H1 (cell line): ENCODE results near the gene CGREF1. TPM values are rescaled to one million over a fixed set of nuclear protein-coding genes. Genes with fewer than 3 reads are reported as not detected.

Source experiments
- HDAC2 ChIP-seq, 2 experiments: fragments of 300-600 bp in 1 of 2; sonication (generic) in 1 of 2; IDR thresholded peaks; 2 replicates each; pipeline ENCODE4 v1.6.1; 2011 to 2012; ENCODE audit warnings: low read depth in 2 of 2, low read length in 2 of 2, mild to moderate bottlenecking in 2 of 2, moderate library complexity in 2 of 2, borderline replicate concordance in 1 of 2, inconsistent platforms in 1 of 2
- polyA plus RNA-seq, 7 experiments: library from polyadenylated mRNA; depleted of rRNA in 3 of 7; stranded (reverse) in 5 of 7; unstranded in 2 of 7; fragments of >200 nt in 5 of 7; fragments of 200-250 nt in 2 of 7; gene quantifications; 1 replicate in 5 of 7; 2 replicates in 1 of 7; 4 replicates in 1 of 7; pipeline versions ENCODE4 v1.2.1 to v1.2.3, GENCODE V29; 2011 to 2013; ENCODE audit warnings: missing spikeins in 2 of 7, mixed read lengths in 2 of 7
- total RNA-seq: library from RNA; stranded (reverse); fragmentation: NEBNext Ultra II Directional; extraction: Animal tissue kit (Norgen Biotek cat#: 25700); gene quantifications from 2 replicates; pipeline ENCODE4 v1.2.1, GENCODE V29; 2021
- TF ChIP-seq, protein P1 (sequence below): fragments of 300-600 bp; sonication (generic); IDR thresholded peaks from 2 replicates; pipeline ENCODE4 v1.7.1; 2012; ENCODE audit warnings: low read length, moderate library complexity, mild to moderate bottlenecking, inconsistent platforms; ENCODE audit not compliant: insufficient replicate concordance

Gene CGREF1
- total and polyA plus RNA-seq, 2 of the 8 experiments (the other 6 are each of a cell fraction or from before 2014, with no cell fraction given): 2.5 to 3.4 TPM

DNA sequence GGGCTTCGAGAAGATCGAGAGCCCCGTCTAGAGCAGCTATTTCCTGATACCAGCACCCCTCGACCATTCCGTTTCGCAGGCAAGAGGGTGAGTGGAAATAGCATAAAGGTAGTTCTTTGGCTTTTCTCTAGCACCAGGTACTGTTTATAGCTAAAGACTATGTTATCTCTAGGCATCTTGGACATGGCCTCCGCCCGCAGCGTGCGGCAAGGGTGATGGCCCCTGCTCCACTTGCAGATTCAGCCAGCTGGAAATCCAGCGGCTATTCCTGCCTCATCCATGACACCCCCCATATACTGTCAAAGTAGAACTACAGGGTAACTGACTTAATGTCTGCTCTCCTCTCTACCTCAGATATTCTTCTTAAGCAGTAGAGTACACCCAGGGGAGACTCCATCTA, 64.2 kb downstream of the CGREF1 start (continued):
- TF ChIP-seq, protein P1, sequence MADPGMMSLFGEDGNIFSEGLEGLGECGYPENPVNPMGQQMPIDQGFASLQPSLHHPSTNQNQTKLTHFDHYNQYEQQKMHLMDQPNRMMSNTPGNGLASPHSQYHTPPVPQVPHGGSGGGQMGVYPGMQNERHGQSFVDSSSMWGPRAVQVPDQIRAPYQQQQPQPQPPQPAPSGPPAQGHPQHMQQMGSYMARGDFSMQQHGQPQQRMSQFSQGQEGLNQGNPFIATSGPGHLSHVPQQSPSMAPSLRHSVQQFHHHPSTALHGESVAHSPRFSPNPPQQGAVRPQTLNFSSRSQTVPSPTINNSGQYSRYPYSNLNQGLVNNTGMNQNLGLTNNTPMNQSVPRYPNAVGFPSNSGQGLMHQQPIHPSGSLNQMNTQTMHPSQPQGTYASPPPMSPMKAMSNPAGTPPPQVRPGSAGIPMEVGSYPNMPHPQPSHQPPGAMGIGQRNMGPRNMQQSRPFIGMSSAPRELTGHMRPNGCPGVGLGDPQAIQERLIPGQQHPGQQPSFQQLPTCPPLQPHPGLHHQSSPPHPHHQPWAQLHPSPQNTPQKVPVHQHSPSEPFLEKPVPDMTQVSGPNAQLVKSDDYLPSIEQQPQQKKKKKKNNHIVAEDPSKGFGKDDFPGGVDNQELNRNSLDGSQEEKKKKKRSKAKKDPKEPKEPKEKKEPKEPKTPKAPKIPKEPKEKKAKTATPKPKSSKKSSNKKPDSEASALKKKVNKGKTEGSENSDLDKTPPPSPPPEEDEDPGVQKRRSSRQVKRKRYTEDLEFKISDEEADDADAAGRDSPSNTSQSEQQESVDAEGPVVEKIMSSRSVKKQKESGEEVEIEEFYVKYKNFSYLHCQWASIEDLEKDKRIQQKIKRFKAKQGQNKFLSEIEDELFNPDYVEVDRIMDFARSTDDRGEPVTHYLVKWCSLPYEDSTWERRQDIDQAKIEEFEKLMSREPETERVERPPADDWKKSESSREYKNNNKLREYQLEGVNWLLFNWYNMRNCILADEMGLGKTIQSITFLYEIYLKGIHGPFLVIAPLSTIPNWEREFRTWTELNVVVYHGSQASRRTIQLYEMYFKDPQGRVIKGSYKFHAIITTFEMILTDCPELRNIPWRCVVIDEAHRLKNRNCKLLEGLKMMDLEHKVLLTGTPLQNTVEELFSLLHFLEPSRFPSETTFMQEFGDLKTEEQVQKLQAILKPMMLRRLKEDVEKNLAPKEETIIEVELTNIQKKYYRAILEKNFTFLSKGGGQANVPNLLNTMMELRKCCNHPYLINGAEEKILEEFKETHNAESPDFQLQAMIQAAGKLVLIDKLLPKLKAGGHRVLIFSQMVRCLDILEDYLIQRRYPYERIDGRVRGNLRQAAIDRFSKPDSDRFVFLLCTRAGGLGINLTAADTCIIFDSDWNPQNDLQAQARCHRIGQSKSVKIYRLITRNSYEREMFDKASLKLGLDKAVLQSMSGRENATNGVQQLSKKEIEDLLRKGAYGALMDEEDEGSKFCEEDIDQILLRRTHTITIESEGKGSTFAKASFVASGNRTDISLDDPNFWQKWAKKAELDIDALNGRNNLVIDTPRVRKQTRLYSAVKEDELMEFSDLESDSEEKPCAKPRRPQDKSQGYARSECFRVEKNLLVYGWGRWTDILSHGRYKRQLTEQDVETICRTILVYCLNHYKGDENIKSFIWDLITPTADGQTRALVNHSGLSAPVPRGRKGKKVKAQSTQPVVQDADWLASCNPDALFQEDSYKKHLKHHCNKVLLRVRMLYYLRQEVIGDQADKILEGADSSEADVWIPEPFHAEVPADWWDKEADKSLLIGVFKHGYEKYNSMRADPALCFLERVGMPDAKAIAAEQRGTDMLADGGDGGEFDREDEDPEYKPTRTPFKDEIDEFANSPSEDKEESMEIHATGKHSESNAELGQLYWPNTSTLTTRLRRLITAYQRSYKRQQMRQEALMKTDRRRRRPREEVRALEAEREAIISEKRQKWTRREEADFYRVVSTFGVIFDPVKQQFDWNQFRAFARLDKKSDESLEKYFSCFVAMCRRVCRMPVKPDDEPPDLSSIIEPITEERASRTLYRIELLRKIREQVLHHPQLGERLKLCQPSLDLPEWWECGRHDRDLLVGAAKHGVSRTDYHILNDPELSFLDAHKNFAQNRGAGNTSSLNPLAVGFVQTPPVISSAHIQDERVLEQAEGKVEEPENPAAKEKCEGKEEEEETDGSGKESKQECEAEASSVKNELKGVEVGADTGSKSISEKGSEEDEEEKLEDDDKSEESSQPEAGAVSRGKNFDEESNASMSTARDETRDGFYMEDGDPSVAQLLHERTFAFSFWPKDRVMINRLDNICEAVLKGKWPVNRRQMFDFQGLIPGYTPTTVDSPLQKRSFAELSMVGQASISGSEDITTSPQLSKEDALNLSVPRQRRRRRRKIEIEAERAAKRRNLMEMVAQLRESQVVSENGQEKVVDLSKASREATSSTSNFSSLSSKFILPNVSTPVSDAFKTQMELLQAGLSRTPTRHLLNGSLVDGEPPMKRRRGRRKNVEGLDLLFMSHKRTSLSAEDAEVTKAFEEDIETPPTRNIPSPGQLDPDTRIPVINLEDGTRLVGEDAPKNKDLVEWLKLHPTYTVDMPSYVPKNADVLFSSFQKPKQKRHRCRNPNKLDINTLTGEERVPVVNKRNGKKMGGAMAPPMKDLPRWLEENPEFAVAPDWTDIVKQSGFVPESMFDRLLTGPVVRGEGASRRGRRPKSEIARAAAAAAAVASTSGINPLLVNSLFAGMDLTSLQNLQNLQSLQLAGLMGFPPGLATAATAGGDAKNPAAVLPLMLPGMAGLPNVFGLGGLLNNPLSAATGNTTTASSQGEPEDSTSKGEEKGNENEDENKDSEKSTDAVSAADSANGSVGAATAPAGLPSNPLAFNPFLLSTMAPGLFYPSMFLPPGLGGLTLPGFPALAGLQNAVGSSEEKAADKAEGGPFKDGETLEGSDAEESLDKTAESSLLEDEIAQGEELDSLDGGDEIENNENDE: no peak
- TF ChIP-seq HDAC2 (IDR thresholded peaks at IDR 0.05; ENCODE audit: borderline replicate concordance in 1 of 2, low read depth in 2 of 2, low read length in 2 of 2): no peak
